ENCODE data around the gene SEMA6D.

GRCh38 chr15:47685141-47685870, 32.0 kb upstream of the SEMA6D start:
- no peak for TF ChIP-seq EZH2 (IDR thresholded peaks at IDR 0.05; ENCODE audit: low read length, missing control alignments)
- no peak for TF ChIP-seq CTCF (conservative IDR thresholded peaks at IDR 0.05 in 1 of 2, IDR thresholded peaks at IDR 0.05 in 1 of 2; ENCODE audit: low read depth in 1 of 2, low read length in 2 of 2)
